Stimulated activated CD8-positive, alpha-beta memory T cell treated with anti-CD3 and anti-CD28 coated beads, Interleukin-7, amount 100 ng/mL, for 24 hours (primary cell): ENCODE measurements around the gene CHRNA4.

Experiments used
- DNase-seq: peaks from one replicate; pipeline ENCODE4 v3.0.0-alpha.2; 2020; ENCODE audit warnings: low read depth

The CHRNA4 gene

GRCh38 chr20:63360850-63361518 lies at the start of gene CHRNA4:
Gene CHRNA4, minus strand, starts transcription at chr20:63361349. Its CDS starts 184 bp downstream, at chr20:63361165.
- DNase-seq: no peak

DNA sequence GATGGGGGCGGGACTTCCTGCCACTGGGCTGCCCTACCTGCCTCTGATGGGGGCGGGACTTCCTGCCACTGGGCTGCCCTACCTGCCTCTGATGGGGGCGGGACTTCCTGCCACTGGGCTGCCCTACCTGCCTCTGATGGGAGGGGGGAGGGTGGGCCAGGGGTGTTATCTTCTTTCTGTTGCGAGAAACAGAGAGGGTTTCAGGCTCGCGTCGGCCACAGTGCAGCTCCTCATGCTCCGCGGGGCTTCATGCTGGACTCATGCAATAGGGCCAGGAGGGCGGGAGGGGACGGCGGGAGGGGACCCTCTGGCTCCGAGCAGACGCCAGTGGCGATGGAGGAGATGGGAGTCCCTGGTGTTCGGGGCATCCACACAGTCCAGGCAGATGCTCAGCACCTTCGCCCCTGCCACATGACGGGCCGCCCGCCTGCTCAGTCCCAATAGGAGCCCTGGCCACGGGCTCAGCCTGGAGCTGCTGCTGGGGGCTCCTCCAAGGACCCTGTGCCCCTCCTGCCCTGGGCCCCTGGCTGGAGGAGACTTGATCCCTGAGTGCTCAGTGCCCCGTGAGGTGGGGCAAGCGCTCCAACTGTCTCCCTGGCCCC lies 48.8 kb upstream of the CHRNA4 start:
- DNase-seq: no peak

GRCh38 chr20:63409066-63409833 lies 48.1 kb upstream of the CHRNA4 start:
- DNase-seq: no peak

- DNase-seq: no peak
Observed at GRCh38 chr20:63408684-63409046, 47.5 kb upstream of the CHRNA4 start.

DNA sequence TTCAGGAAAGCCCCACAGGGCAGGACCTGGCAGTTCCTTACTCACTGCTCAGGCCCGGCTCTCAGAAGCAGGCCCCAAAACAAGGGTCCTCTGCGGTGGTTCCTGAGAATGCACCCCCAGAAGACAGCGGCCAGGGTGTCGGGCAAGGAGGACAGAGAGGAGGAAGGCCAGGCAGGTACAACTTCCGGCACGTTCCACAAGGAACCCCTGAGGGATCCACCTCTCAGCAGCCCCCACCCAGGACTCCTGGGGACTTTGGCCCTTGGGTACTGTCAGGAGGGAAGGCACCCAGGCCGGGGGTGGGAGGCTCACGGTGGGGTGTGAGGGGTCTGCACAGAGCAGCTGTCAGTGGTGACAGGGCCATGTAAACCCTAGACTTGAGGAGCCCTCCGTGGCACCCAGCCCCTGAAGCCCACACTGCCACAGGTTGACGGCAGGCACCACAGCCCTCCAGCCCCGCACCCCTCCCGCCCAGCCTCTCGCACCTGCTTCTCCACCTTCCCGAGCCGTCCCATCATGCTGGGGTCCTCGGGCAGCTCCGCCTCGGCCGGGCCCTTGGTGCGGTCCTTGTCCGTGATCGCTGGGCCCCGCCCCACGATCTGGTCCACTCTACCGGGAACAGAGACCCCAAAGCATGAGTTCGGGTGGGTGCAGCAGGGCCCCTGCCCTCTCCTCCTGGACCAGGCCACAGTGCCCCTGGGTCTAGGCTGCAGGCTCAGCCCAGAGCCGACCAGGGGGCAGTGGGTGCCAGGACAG lies 47.0 kb upstream of the CHRNA4 start:
- DNase-seq: no peak

DNA sequence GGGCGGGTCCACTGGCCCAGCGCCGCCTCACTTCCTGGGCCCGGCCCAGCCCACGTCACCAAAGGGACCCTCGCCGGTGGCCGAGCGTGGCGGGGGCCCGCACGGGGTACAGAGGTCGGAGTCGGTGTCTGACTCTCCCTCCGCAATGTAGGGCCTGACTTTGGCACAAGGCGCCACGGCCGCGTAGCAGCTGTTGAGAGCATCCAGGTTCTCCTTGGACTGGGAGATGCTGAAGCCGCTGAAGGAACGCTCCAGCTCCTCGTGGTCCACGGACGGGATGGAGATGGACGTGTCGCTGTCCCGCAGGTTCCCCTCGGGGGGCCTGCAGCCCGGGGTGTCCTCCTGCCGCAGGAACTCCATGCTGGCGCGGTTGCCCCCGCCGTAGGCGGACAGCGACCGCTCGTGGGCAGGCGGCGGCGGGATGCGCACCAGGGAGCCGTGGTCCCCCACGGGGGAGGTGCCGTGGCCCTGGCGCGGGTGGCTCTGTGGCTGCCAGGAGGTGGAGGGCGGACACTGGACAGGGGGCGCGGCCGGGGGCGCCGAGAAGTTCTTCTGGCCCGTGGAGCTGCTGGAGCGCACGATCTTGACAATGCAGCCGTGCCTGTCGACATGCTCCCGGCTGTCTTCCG lies 45.6 kb upstream of the CHRNA4 start:
- no peak for DNase-seq

- DNase-seq: no peak
Observed at GRCh38 chr20:63406011-63406410, 44.9 kb upstream of the CHRNA4 start.

DNA sequence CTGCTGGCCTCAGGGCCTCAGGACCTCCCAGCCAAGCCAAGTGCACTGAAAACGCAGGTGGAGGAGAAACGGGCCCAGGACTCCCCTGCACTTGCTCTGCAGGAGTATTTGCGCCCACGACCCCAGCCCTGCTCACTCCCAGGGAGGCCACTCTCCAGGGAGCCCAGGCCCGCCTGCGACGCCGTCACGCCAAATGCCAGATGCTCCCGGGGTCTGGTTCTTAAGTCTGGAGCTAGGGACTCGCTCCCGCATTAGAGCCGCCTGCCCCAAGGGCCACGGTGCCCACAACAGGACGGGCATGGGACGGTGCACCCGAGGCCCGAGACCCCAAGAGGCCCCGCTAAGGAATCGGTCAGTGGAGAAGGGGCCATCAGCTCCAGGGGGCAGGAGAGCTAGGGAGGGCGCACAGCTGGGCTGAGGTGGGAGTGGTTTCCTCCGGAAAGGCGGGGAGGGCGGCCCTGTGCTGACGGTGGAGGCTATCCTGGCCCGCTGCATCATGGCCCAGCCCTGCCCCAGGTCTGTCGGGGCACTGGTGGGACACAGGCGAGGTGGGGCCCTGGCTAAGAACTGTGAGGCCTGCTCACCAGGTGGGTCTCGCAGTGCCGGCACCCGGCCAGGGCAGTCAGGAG lies 44.1 kb upstream of the CHRNA4 start:
- no peak for DNase-seq

- no peak for DNase-seq
Observed at GRCh38 chr20:63404129-63405085, 43.3 kb upstream of the CHRNA4 start.

- no peak for DNase-seq
Observed at GRCh38 chr20:63403403-63404105, 42.4 kb upstream of the CHRNA4 start.

DNA sequence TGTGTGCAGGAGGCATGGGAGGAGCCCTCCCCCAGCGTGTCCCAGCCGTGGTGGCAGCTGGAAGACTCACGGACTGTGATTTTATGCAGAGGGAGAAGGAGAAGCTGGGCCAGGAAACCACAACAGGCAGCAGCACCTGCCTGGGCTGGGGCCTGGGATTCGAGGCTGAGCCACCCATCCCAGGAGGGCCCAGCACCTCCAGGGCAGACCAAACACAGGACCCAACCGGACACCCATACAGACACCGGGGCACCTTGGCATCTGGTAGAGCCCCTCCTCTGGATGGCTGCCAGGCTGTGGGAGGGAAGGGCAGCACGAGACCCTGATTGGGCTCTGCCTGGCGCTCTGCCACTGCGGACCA lies 41.7 kb upstream of the CHRNA4 start:
- no peak for DNase-seq

DNA sequence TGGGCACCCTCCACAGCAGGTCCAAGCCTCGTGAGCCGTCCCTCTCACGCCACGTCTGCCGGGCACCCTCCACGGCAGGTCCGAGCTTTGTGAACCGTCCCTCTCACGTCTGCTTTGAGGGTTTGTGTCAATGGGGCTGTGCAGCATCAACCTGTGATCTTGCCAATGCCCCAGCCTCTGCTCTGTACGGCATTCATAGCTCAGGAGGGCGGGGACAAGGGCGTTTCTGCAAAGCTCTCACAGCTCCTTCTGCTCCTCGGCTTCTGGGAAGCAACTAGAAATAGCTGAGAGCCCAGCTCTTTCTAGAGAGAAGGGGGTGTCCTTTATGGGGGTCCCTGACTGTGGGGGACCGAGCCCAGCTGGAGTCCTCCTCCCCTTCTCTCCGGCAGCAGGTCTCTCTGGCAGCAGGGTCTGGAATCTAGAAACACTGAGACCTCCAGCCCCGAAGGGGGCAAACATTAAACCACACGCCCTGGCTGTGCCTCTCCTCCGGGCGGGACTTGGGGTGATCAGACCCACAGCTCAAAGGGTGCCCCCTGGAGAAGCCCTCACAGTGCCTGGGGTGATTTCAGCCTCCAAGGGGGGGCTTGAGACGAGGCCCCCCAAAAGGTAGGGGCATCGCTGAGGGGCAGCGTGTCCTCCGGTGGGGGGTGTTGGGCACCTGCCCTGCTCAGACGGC lies 41.2 kb upstream of the CHRNA4 start:
- no peak for DNase-seq

GRCh38 chr20:63401384-63402110 lies 40.4 kb upstream of the CHRNA4 start:
- no peak for DNase-seq

DNA sequence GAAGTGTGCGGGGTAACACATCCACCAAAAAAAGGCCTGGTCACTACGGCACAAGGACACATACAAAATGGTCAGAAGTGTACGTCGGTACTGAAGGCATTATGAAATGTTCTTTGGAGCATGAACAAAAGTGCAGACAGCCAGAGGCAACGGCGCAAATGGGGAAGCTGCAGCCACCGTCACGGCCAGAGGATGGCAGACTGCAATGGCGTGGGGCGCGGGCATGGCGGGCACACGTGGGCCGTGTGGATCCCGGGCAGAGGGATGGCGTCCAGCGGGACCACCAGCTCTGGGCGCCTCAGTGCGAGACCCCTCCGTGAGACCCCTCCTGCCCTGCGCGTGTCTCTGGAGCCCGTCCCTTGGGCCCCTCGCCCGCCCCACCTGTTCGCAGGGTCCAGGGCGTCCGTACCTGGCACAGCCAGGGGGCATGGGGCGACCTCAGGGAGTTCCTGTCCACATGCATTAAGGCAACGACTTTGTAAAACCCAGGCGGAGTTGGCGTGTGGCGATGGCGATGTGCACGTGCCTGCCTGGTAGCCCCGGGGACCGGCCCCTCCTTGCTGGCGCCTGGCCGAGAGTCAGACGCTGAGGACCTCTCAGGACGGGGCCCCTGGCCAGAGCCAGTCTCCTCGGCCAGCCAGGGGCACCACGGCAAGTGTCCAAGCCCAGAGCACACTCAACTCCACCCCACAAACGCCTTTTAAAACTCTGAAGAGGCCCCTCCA lies 39.5 kb upstream of the CHRNA4 start:
- DNase-seq: no peak

DNA sequence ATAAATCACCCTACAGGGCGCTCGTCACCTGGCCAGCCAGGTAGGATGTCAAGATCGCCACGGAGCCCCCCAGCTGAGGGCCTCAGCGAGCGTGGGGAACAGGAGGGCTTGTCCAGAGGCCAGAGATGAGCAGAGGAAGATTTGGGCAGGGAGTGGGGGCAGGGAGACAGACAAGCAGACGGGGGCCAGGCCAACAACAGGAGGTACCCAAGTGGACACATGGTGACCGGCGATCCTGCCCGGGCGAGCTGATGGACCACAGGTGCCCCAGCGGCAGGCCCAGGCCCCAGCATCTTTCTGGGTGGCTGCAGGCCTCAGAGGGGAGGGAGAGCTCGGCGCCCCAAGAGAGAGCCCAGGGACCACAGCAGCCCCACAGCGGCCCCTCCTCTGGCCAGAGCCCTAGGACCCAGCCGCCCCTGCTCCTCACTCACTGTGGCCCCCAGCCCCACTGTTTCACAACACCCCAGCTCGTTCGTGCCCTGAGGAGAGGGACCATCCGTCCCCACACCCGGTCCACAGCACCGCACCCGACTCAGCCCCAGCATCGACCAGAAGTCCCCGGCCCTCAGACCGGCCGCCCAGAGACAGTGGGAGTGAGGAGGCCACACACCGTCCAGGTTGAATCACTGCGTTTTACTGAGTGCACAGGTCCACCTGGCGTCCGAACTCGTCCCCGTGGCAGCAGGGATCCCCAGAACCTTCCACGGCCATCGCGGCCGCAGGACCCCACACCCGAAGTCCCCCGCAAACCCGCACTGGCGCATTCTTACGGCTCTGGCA lies 38.6 kb upstream of the CHRNA4 start:
- no peak for DNase-seq

- DNase-seq: no peak
Observed at GRCh38 chr20:63398744-63399514, 37.8 kb upstream of the CHRNA4 start.
